GM23338 (cell line): Measurements from ENCODE around the gene SORCS2.

ENCODE experiments used
- CREB1 ChIP-seq: fragments of 250-450 bp; sonication (Bioruptor Pico); IDR thresholded peaks from 2 replicates; pipeline ENCODE4 v1.5.0; 2020; ENCODE audit warnings: low read depth, mild to moderate bottlenecking, moderate library complexity
- EZH2 ChIP-seq: fragments of 200-600 bp; sonication (generic); IDR thresholded peaks from one replicate; pipeline ENCODE4 v1.8.0; 2017; ENCODE audit warnings: antibody characterized with exemption, mild to moderate bottlenecking, low read depth; ENCODE audit not compliant: unreplicated experiment
- JUNB ChIP-seq: IDR thresholded peaks from one replicate; pipeline ENCODE4 v1.6.1; 2016; ENCODE audit warnings: antibody characterized with exemption; ENCODE audit not compliant: unreplicated experiment
- POLR2AphosphoS5 ChIP-seq: IDR thresholded peaks from 2 replicates; pipeline ENCODE4 v1.6.1; 2016; ENCODE audit warnings: antibody characterized with exemption, low read depth
- TF ChIP-seq, protein P1 (sequence below), 2 experiments: fragments of 200-600 bp in 1 of 2; sonication (generic) in 1 of 2; conservative IDR thresholded peaks; 2 replicates each; pipeline versions ENCODE4 v1.5.1 to v1.6.1; 2016 to 2017; ENCODE audit warnings: antibody characterized with exemption in 2 of 2, low read depth in 2 of 2, mild to moderate bottlenecking in 2 of 2, moderate library complexity in 1 of 2
- TF ChIP-seq, protein P2 (sequence below): IDR thresholded peaks from 2 replicates; pipeline ENCODE4 v1.6.1; 2016; ENCODE audit warnings: antibody characterized with exemption

DNA sequence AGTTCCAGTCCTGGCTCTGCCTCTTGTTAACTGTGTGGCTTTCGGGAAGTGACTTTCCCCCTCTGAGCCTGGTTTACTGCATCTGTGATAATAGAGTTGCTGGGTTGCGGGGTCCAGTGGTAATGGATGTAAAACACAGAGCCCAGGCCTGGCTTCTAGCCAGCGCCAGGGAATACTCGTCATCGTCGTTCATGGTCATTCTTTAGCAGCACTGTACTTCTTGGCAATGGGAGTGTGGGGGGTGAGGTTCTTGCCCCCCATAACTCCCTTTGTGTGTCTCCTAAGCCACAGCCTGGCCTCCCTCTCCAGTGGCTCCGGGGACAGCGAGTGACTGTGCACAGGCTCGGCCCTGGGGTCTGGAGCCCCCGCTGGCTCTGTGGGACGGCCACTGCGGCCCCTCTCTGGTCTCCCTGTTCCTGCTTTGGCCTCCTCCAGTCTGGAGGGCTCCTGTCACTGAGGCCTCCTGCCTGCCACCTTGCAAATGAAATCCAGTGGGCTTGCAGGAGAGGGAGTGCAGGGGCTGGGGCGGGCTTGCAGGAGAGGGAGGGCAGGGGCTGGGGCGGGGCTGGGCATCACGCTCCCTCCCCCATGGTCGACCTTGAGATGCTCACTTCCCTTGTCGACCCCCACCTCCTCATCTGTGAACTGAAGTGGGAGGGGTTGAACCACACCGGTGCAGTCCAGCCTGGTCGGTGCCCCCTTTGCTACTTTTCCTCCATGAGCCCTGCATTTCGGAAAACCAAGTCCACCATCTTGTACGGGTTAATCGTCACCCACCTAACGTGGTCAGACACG, 229.2 kb downstream of the SORCS2 start:
- TF ChIP-seq CREB1 (CRISPR knock-in tag) (no peak), JUNB (no peak), EZH2 (no peak), POLR2AphosphoS5 (no peak)
- TF ChIP-seq, protein P1, sequence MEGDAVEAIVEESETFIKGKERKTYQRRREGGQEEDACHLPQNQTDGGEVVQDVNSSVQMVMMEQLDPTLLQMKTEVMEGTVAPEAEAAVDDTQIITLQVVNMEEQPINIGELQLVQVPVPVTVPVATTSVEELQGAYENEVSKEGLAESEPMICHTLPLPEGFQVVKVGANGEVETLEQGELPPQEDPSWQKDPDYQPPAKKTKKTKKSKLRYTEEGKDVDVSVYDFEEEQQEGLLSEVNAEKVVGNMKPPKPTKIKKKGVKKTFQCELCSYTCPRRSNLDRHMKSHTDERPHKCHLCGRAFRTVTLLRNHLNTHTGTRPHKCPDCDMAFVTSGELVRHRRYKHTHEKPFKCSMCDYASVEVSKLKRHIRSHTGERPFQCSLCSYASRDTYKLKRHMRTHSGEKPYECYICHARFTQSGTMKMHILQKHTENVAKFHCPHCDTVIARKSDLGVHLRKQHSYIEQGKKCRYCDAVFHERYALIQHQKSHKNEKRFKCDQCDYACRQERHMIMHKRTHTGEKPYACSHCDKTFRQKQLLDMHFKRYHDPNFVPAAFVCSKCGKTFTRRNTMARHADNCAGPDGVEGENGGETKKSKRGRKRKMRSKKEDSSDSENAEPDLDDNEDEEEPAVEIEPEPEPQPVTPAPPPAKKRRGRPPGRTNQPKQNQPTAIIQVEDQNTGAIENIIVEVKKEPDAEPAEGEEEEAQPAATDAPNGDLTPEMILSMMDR (conservative IDR thresholded peaks at IDR 0.05; ENCODE audit: low read depth in 2 of 2) = no peak
- TF ChIP-seq, protein P2, sequence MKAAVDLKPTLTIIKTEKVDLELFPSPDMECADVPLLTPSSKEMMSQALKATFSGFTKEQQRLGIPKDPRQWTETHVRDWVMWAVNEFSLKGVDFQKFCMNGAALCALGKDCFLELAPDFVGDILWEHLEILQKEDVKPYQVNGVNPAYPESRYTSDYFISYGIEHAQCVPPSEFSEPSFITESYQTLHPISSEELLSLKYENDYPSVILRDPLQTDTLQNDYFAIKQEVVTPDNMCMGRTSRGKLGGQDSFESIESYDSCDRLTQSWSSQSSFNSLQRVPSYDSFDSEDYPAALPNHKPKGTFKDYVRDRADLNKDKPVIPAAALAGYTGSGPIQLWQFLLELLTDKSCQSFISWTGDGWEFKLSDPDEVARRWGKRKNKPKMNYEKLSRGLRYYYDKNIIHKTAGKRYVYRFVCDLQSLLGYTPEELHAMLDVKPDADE = no peak
